ENCODE results near the gene SPATA25. TPM values are rescaled to one million over a fixed set of nuclear protein-coding genes. Genes with fewer than 3 reads are reported as not detected.

SPATA25 gene
- total RNA-seq, 1 donor, result 1.4 TPM

- Histone ChIP-seq H3K27me3 (ENCODE audit: insufficient read depth, low read length) (no peaks in the 10 kb centered on the region), H2AFZ (ENCODE audit: low read length) (peak overlapping the region; percentile 86), H3K36me3 (ENCODE audit: insufficient read depth, low read length) (no peaks in the 10 kb centered on the region), H3K27ac (ENCODE audit: low read depth, low read length) (peak overlapping the region; percentile 65), H4K20me1 (ENCODE audit: insufficient read depth, low read length) (no peaks in the 10 kb centered on the region), H3K4me3 (ENCODE audit: insufficient read depth, low read length) (peak overlapping the region; percentile 72), H3K9me3 (ENCODE audit: low read depth, low read length) (no peaks in the 10 kb centered on the region), H3K4me1 (ENCODE audit: insufficient read depth, low read length) (peaks cover 17% of the 10 kb centered on the region), H3K4me2 (ENCODE audit: insufficient read depth, low read length) (peak overlapping the region; percentile 87), H3K79me2 (ENCODE audit: insufficient read depth, low read length) (no peaks in the 10 kb centered on the region)
- TF ChIP-seq CTCF (IDR thresholded peaks at IDR 0.05; ENCODE audit: extremely low read depth, low read depth, low read length), result no peak
- DNase-seq (ENCODE audit: insufficient read length, low spot score, missing footprints), result peak; percentile 27
Observed at GRCh38 chr20:45912344-45912682, 24.9 kb upstream of the SPATA25 start.

GRCh38 chr20:45911486-45912343 lies 24.3 kb upstream of the SPATA25 start, which contains the start of gene PLTP:
Gene PLTP, minus strand, starts transcription at chr20:45912155. Its CDS starts 703 bp downstream, at chr20:45911452.
- DNase-seq (ENCODE audit: insufficient read length, low spot score, missing footprints), result peak; percentile 84
- peak within 1 kb of the TSS; percentile 87 for H3K4me2 ChIP-seq (ENCODE audit: insufficient read depth, low read length)
- H3K27me3 ChIP-seq (ENCODE audit: insufficient read depth, low read length), result no peaks in the 10 kb centered on the region
- peak within 1 kb of the TSS; percentile 86 for H2AFZ ChIP-seq (ENCODE audit: low read length)
- H3K36me3 ChIP-seq (ENCODE audit: insufficient read depth, low read length), result no peaks in the 10 kb centered on the region
- H4K20me1 ChIP-seq (ENCODE audit: insufficient read depth, low read length), result no peaks in the 10 kb centered on the region
- H3K4me1 ChIP-seq (ENCODE audit: insufficient read depth, low read length), result peaks cover 17% of the 10 kb centered on the region
- no peaks in the 10 kb centered on the region for H3K9me3 ChIP-seq (ENCODE audit: low read depth, low read length)
- peak within 1 kb of the TSS; percentile 72 for H3K4me3 ChIP-seq (ENCODE audit: insufficient read depth, low read length)
- no peak for TF ChIP-seq CTCF (IDR thresholded peaks at IDR 0.05; ENCODE audit: extremely low read depth, low read depth, low read length)
- peak within 1 kb of the TSS; percentile 65 for H3K27ac ChIP-seq (ENCODE audit: low read depth, low read length)
- no peaks in the 10 kb centered on the region for H3K79me2 ChIP-seq (ENCODE audit: insufficient read depth, low read length)

DNA sequence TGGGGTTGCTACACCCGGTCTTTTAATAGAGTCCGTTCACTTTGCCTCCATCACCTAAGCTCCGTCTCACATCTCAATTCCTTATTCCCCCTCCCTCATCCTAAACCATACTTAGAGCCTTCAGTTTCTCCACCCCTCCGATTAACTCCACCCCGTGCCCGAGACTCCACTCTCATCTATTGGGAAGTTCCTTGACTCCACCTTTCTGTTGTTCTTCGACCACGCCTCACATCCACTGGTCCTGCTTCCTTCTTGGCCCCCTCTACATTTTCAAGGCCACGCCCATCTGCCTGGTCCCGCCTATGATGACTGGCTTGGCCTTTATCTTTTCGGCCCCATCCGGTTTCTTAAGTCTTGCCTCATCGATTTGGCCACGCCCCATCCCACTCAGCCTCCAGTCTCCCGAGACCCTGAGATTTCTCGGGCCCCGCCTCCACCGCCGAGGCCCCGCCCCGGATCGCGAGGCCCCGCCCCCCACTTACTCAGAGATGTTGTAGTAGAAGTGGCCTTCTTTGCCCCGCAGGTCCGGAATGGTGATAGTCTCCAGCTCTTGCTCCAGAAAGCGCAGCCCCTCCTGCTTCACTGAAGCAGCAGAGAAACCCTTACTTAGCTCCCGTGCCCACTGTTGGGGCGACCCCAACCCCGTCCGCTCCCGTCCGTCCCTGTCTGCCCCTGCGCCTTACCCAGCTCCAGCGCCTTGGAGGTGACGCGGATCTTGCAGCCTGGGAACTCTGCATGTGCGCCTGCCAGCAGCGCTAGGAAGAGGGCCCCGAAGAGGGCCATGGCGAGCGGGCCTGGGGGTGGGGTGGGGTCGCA lies 23.5 kb upstream of the SPATA25 start:
- H3K9me3 ChIP-seq (ENCODE audit: low read depth, low read length), result no peaks in the 10 kb centered on the region
- H3K79me2 ChIP-seq (ENCODE audit: insufficient read depth, low read length), result no peaks in the 10 kb centered on the region
- H3K4me1 ChIP-seq (ENCODE audit: insufficient read depth, low read length), result peaks cover 21% of the 10 kb centered on the region
- H4K20me1 ChIP-seq (ENCODE audit: insufficient read depth, low read length), result no peaks in the 10 kb centered on the region
- peak overlapping the region; percentile 72 for H3K4me3 ChIP-seq (ENCODE audit: insufficient read depth, low read length)
- H3K27ac ChIP-seq (ENCODE audit: low read depth, low read length), result peak overlapping the region; percentile 65
- peak overlapping the region; percentile 86 for H2AFZ ChIP-seq (ENCODE audit: low read length)
- H3K36me3 ChIP-seq (ENCODE audit: insufficient read depth, low read length), result no peaks in the 10 kb centered on the region
- peak overlapping the region; percentile 87 for H3K4me2 ChIP-seq (ENCODE audit: insufficient read depth, low read length)
- no peaks in the 10 kb centered on the region for H3K27me3 ChIP-seq (ENCODE audit: insufficient read depth, low read length)
- TF ChIP-seq CTCF (IDR thresholded peaks at IDR 0.05; ENCODE audit: extremely low read depth, low read depth, low read length), result no peak
- peak; percentile 98 for DNase-seq (ENCODE audit: insufficient read length, low spot score, missing footprints)

Data from osteoblast (primary cell).